Endothelial cell of umbilical vein (primary cell): ENCODE data around the gene LAMC1. TPM values are rescaled to one million over a fixed set of nuclear protein-coding genes. Genes with fewer than 3 reads are reported as not detected.

ENCODE experiments used
- BruUV-seq: library from RNA; stranded (reverse); fragments of 400-500 nt; replicated peaks from 2 replicates; lab custom pipeline; 2021; lab: Mats Ljungman, UMichigan
- CTCF ChIA-PET: fragments of 300-600, 350-600 bp; sonication (Branson Sonifier 250); formaldehyde crosslinking; loops from one replicate; lab custom pipeline; 2021; ENCODE audit warnings: antibody characterized with exemption, inconsistent platforms; lab: Charles Lee
- POLR2A ChIA-PET: fragments of 300-600, 350-600 bp; sonication (Branson Sonifier 250); formaldehyde crosslinking; loops from one replicate; lab custom pipeline; 2021; ENCODE audit warnings: antibody characterized with exemption, inconsistent platforms; lab: Charles Lee
- DNase-seq: peaks from one replicate; pipeline ENCODE4 v3.0.0-alpha.2; 2011; ENCODE audit warnings: low read depth, low spot score
- FAIRE-seq: peaks from 2 replicates; lab custom pipeline; 2011; peaks lifted over from hg19 to GRCh38; lab: Jason Lieb, UNC
- H2AFZ ChIP-seq: 2 replicates; pipeline ENCODE4 v1.6.0; 2012; ENCODE audit warnings: low read depth, low read length, control low read depth, inconsistent platforms
- H3K27ac ChIP-seq: 2 replicates; pipeline ENCODE4 v1.5.1; 2011; ENCODE audit warnings: low read depth, mild to moderate bottlenecking, control low read depth, low read length, moderate library complexity; ENCODE audit not compliant: insufficient read depth
- H3K27me3 ChIP-seq, 2 experiments: 2 replicates each; pipeline versions ENCODE4 v1.6.0 to v1.6.1; 2011; ENCODE audit warnings: low read length in 2 of 2, mixed read lengths in 1 of 2; ENCODE audit not compliant: control insufficient read depth in 2 of 2, insufficient read depth in 2 of 2
- H3K36me3 ChIP-seq, 2 experiments: 2 replicates in 1 of 2; 3 replicates in 1 of 2; pipeline ENCODE4 v1.5.1; 2011; ENCODE audit warnings: low read length in 2 of 2, mild to moderate bottlenecking in 1 of 2, moderate library complexity in 1 of 2; ENCODE audit not compliant: control insufficient read depth in 2 of 2, insufficient read depth in 2 of 2; ENCODE audit errors: extremely low read depth in 1 of 2
- H3K4me1 ChIP-seq: 3 replicates; pipeline ENCODE4 v1.5.1; 2011; ENCODE audit warnings: mild to moderate bottlenecking, low read length; ENCODE audit not compliant: control insufficient read depth, insufficient read depth; ENCODE audit errors: extremely low read depth
- H3K4me2 ChIP-seq: 2 replicates; pipeline ENCODE4 v1.6.1; 2011; ENCODE audit warnings: low read length, control low read depth, mixed read lengths; ENCODE audit not compliant: insufficient read depth
- H3K4me3 ChIP-seq, 3 experiments: fragments of 200-600 bp in 1 of 3; sonication (generic), shearing (Covaris generic) in 1 of 3; replicated peaks in 1 of 3; 2 replicates each; pipeline ENCODE4 v1.5.1; 2011 to 2016; ENCODE audit warnings: control low read depth in 3 of 3, low read length in 3 of 3, mild to moderate bottlenecking in 2 of 3, inconsistent platforms in 1 of 3, low read depth in 1 of 3, moderate library complexity in 1 of 3; ENCODE audit not compliant: insufficient read depth in 1 of 3
- H3K79me2 ChIP-seq: 2 replicates; pipeline ENCODE4 v1.6.0; 2012; ENCODE audit warnings: low read length, inconsistent platforms; ENCODE audit not compliant: control insufficient read depth, insufficient read depth
- H3K9ac ChIP-seq: replicated peaks from 2 replicates; pipeline ENCODE3; 2011; ENCODE audit warnings: low read length, control low read depth; ENCODE audit not compliant: insufficient read depth; ENCODE audit errors: extremely low read depth
- H3K9me1 ChIP-seq: replicated peaks from 3 replicates; pipeline ENCODE4 v1.6.0; 2011; ENCODE audit warnings: mild to moderate bottlenecking, low read length; ENCODE audit not compliant: control insufficient read depth, insufficient read depth; ENCODE audit errors: extremely low read depth
- H3K9me3 ChIP-seq: replicated peaks from 2 replicates; pipeline ENCODE4 v1.5.1; 2012; ENCODE audit warnings: low read length, inconsistent platforms; ENCODE audit not compliant: control insufficient read depth, insufficient read depth
- H4K20me1 ChIP-seq: replicated peaks from 2 replicates; pipeline ENCODE3; 2011; ENCODE audit warnings: mild to moderate bottlenecking, low read length; ENCODE audit not compliant: control insufficient read depth, insufficient read depth; ENCODE audit errors: extremely low read depth
- EZH2 ChIP-seq: IDR thresholded peaks from 2 replicates; pipeline ENCODE4 v1.6.1; 2012; ENCODE audit warnings: borderline replicate concordance, low read depth, mild to moderate bottlenecking, moderate library complexity, low read length, inconsistent platforms; ENCODE audit not compliant: severe bottlenecking
- FOS ChIP-seq: IDR thresholded peaks from 2 replicates; pipeline ENCODE4 v1.6.1; 2011; ENCODE audit warnings: mild to moderate bottlenecking, low read length, moderate library complexity, borderline replicate concordance; ENCODE audit not compliant: insufficient read depth
- GATA2 ChIP-seq: IDR thresholded peaks from 2 replicates; pipeline ENCODE4 v1.7.0; 2011; ENCODE audit warnings: low read depth, mild to moderate bottlenecking, moderate library complexity, mixed read lengths, low read length; ENCODE audit not compliant: insufficient read length, insufficient read depth
- JUN ChIP-seq: IDR thresholded peaks from 2 replicates; pipeline ENCODE4 v1.6.1; 2011; ENCODE audit warnings: borderline replicate concordance, low read depth; ENCODE audit not compliant: insufficient read length, insufficient read depth
- MYC ChIP-seq: IDR thresholded peaks from one replicate; pipeline ENCODE4 v1.6.1; 2011; ENCODE audit warnings: mild to moderate bottlenecking, low read depth, low read length
- POLR2A ChIP-seq: IDR thresholded peaks from 2 replicates; pipeline ENCODE4 v1.6.1; 2012; ENCODE audit warnings: low read depth, mild to moderate bottlenecking, control low read depth, low read length
- POLR2AphosphoS5 ChIP-seq: IDR thresholded peaks from 2 replicates; pipeline ENCODE4 v1.6.1; 2012; ENCODE audit warnings: low read depth, mild to moderate bottlenecking, control low read depth, low read length, moderate library complexity; ENCODE audit not compliant: insufficient read depth
- dilution Hi-C: fragments of 300-500 bp; cut with MboI; formaldehyde crosslinking; loops from one replicate; pipeline ENCODE4 v1.15.0; 2019; ENCODE audit warnings: low sequenced_read_pairs; ENCODE audit not compliant: extremely low pct_ligation_motif_present
- intact Hi-C: fragments of 100-400 bp; cut with micrococcal nuclease; formaldehyde crosslinking; loops from one replicate; pipeline ENCODE4 v1.10.0; 2022
- polyA plus RNA-seq, 4 experiments: library from polyadenylated mRNA; depleted of rRNA in 3 of 4; stranded (reverse) in 3 of 4; unstranded in 1 of 4; fragments of >200 nt; gene quantifications; 2 replicates each; pipeline versions ENCODE4 v1.2.1 to v1.2.3, GENCODE V29; 2011 to 2012; ENCODE audit warnings: missing spikeins in 1 of 4
- total RNA-seq: library from RNA; stranded (reverse); gene quantifications from 2 replicates; pipeline ENCODE4 v1.2.3, GENCODE V29; 2021
- TF ChIP-seq, protein P1 (sequence below), 2 donors: IDR thresholded peaks; 1 replicate in 1 of 2; 2 replicates in 1 of 2; pipeline ENCODE4 v1.5.1; 2011; ENCODE audit warnings: low read length in 2 of 2, mild to moderate bottlenecking in 2 of 2, moderate library complexity in 2 of 2, control low read depth in 1 of 2, inconsistent platforms in 1 of 2, low read depth in 1 of 2; ENCODE audit not compliant: insufficient read depth in 1 of 2; ENCODE audit errors: extremely low read depth in 1 of 2
- TF ChIP-seq, protein P2 (sequence below): IDR thresholded peaks from 2 replicates; pipeline ENCODE4 v1.6.1; 2011; ENCODE audit not compliant: insufficient read depth, insufficient read length

LAMC1 gene
- total and polyA plus RNA-seq, 2 donors (not counting 3 experiments of a cell fraction or from before 2014, with no cell fraction given): 92.5 to 216 TPM

DNA sequence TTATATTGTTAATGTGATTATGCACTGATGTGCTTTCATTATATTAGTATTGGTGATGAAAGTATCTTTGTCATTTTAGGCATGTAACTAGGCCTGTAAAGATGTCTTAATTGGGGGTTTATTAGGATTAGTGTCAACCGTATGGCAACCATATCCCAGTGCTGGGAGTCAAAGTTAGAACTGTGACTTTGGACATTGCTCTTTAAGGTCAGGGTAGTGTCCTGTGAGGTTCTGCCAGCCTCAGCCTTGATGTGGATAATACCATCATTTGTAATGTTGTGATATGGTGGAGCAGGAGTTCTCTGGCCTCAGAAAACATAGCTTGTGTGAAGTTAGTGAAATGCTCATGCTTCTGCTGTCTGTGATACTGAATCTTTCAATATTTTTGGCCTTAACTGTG lies 59.4 kb downstream of the LAMC1 start:
- CTCF ChIA-PET: no interaction called here
- Histone ChIP-seq H4K20me1 (peaks cover 11% of the 10 kb centered on the region), H2AFZ (no peak overlapping the region), H3K9me1 (no peaks in the 10 kb centered on the region), H3K4me3 (no peak overlapping the region), H3K4me1 (peaks cover 12% of the 10 kb centered on the region), H3K79me2 (peaks cover 90% of the 10 kb centered on the region), H3K36me3 (no peaks in the 10 kb centered on the region), H3K4me2 (no peak overlapping the region), H3K27me3 (no peaks in the 10 kb centered on the region), H3K27ac (no peak overlapping the region), H3K9ac (no peak overlapping the region), H3K9me3 (no peaks in the 10 kb centered on the region)
- dilution Hi-C loops (no loop called here), intact Hi-C loops (no loop called here)
- POLR2A ChIA-PET: no interaction called here
- no peak for DNase-seq
- no peak for TF ChIP-seq FOS
- FAIRE-seq: no peak
- no TSS peak for BruUV-seq

DNA sequence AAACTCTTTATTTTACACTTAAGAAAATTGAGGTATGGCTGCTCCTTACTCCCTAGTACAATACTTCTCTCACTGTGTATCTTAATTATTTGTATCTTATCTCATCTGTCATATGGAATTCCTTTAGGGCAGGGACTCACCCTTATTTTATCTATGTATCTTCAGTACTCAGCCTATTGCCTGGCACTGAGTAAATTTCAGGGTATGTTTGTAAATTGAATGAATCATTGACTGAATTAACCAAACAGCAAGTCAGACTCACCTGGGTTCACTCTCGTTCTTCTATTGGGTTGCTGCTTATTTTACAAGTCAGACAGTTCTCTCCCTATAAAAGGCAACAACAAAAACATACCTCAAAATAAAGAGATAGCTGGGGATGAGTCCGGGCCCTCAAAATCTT lies 63.8 kb downstream of the LAMC1 start:
- Histone ChIP-seq H3K9ac (no peak overlapping the region), H3K36me3 (no peaks in the 10 kb centered on the region), H3K4me2 (no peak overlapping the region), H3K9me3 (no peaks in the 10 kb centered on the region), H3K4me3 (no peak overlapping the region), H2AFZ (no peak overlapping the region), H4K20me1 (peaks cover 13% of the 10 kb centered on the region), H3K9me1 (no peaks in the 10 kb centered on the region), H3K27me3 (no peaks in the 10 kb centered on the region), H3K4me1 (no peaks in the 10 kb centered on the region), H3K79me2 (peaks cover 91% of the 10 kb centered on the region), H3K27ac (no peak overlapping the region)
- FAIRE-seq (no peak), DNase-seq (no peak)
- intact Hi-C loops (no loop called here), dilution Hi-C loops (no loop called here)
- CTCF ChIA-PET: interaction anchor here (1.0 to 1.8 kb wide), 3 partner anchors 8 to 124 kb away, joined by 3 to 5 read pairs (median 4); no protein-coding TSS in a partner anchor
- no TSS peak for BruUV-seq
- POLR2A ChIA-PET: no interaction called here
- TF ChIP-seq POLR2A: no peak
- no peak for TF ChIP-seq JUN
- TF ChIP-seq MYC: no peak
- TF ChIP-seq, protein P1, sequence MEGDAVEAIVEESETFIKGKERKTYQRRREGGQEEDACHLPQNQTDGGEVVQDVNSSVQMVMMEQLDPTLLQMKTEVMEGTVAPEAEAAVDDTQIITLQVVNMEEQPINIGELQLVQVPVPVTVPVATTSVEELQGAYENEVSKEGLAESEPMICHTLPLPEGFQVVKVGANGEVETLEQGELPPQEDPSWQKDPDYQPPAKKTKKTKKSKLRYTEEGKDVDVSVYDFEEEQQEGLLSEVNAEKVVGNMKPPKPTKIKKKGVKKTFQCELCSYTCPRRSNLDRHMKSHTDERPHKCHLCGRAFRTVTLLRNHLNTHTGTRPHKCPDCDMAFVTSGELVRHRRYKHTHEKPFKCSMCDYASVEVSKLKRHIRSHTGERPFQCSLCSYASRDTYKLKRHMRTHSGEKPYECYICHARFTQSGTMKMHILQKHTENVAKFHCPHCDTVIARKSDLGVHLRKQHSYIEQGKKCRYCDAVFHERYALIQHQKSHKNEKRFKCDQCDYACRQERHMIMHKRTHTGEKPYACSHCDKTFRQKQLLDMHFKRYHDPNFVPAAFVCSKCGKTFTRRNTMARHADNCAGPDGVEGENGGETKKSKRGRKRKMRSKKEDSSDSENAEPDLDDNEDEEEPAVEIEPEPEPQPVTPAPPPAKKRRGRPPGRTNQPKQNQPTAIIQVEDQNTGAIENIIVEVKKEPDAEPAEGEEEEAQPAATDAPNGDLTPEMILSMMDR (IDR thresholded peaks at IDR 0.05; ENCODE audit: extremely low read depth in 1 of 2, insufficient read depth in 1 of 2, low read depth in 1 of 2, low read length in 2 of 2): no peak
- no peak for TF ChIP-seq GATA2
- TF ChIP-seq POLR2AphosphoS5: no peak
- TF ChIP-seq, protein P2, sequence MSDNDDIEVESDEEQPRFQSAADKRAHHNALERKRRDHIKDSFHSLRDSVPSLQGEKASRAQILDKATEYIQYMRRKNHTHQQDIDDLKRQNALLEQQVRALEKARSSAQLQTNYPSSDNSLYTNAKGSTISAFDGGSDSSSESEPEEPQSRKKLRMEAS: no peak
- TF ChIP-seq FOS: no peak
- TF ChIP-seq EZH2: no peak
